ENCODE results near the gene MLC1. TPM values are rescaled to one million over a fixed set of nuclear protein-coding genes. Genes with fewer than 3 reads are reported as not detected.

The MLC1 gene
- total RNA-seq, 1 donor from 2014 or later = 1.2 TPM

- H3K4me3 Mint-ChIP-seq (ENCODE audit: unreplicated experiment) = no peak overlapping the region
- no peaks in the 10 kb centered on the region for H3K4me1 Mint-ChIP-seq (ENCODE audit: unreplicated experiment)
- TF ChIP-seq CTCF (IDR thresholded peaks at IDR 0.05; ENCODE audit: unreplicated experiment) = no peak
- DNase-seq (ENCODE audit: low spot score) = peak; percentile 3
- H3K27ac Mint-ChIP-seq (ENCODE audit: unreplicated experiment) = no peak overlapping the region
- H3K27me3 Mint-ChIP-seq (ENCODE audit: unreplicated experiment) = no peaks in the 10 kb centered on the region
- no peaks in the 10 kb centered on the region for H3K36me3 Mint-ChIP-seq (ENCODE audit: low read depth, unreplicated experiment)
- H3K9me3 Mint-ChIP-seq (ENCODE audit: unreplicated experiment) = no peaks in the 10 kb centered on the region
These were observed 53.8 kb downstream of the MLC1 start for GRCh38 chr22:50031189-50032091.

- DNase-seq (ENCODE audit: low spot score) = peak; percentile 78
- Mint-ChIP-seq H3K27me3 (ENCODE audit: unreplicated experiment) (no peaks in the 10 kb centered on the region), H3K9me3 (ENCODE audit: unreplicated experiment) (no peaks in the 10 kb centered on the region), H3K4me3 (ENCODE audit: unreplicated experiment) (no peak overlapping the region), H3K27ac (ENCODE audit: unreplicated experiment) (no peak overlapping the region), H3K36me3 (ENCODE audit: low read depth, unreplicated experiment) (no peaks in the 10 kb centered on the region), H3K4me1 (ENCODE audit: unreplicated experiment) (no peaks in the 10 kb centered on the region)
- TF ChIP-seq CTCF (IDR thresholded peaks at IDR 0.05; ENCODE audit: unreplicated experiment) = peak; percentile 58
These were observed 54.7 kb downstream of the MLC1 start for GRCh38 chr22:50030297-50031188.

- peaks cover 5% of the 10 kb centered on the region for H3K27me3 Mint-ChIP-seq (ENCODE audit: unreplicated experiment)
- no peak for DNase-seq (ENCODE audit: low spot score)
These were observed 57.3 kb downstream of the MLC1 start for GRCh38 chr22:50027639-50028537.

GRCh38 chr22:50025993-50026392 lies 59.2 kb downstream of the MLC1 start:
- Mint-ChIP-seq H3K9me3 (ENCODE audit: unreplicated experiment) (no peaks in the 10 kb centered on the region), H3K4me1 (ENCODE audit: unreplicated experiment) (no peaks in the 10 kb centered on the region), H3K27me3 (ENCODE audit: unreplicated experiment) (peaks cover 5% of the 10 kb centered on the region), H3K27ac (ENCODE audit: unreplicated experiment) (no peak overlapping the region), H3K4me3 (ENCODE audit: unreplicated experiment) (no peak overlapping the region), H3K36me3 (ENCODE audit: low read depth, unreplicated experiment) (no peaks in the 10 kb centered on the region)
- no peak for TF ChIP-seq CTCF (IDR thresholded peaks at IDR 0.05; ENCODE audit: unreplicated experiment)
- DNase-seq (ENCODE audit: low spot score) = no peak

More at GRCh38 chr22:50027639-50028537, 57.3 kb downstream of the MLC1 start:
- Mint-ChIP-seq H3K36me3 (ENCODE audit: low read depth, unreplicated experiment) (no peaks in the 10 kb centered on the region), H3K4me1 (ENCODE audit: unreplicated experiment) (no peaks in the 10 kb centered on the region), H3K27ac (ENCODE audit: unreplicated experiment) (no peak overlapping the region), H3K9me3 (ENCODE audit: unreplicated experiment) (no peaks in the 10 kb centered on the region), H3K4me3 (ENCODE audit: unreplicated experiment) (no peak overlapping the region)
- no peak for TF ChIP-seq CTCF (IDR thresholded peaks at IDR 0.05; ENCODE audit: unreplicated experiment)

All from endothelial cell (in vitro differentiated cells).